GM21529 (cell line): ENCODE results near the gene UBE2J1.

Experiments
- ATAC-seq: cut with Tn5 transposase; IDR thresholded peaks from one replicate; pipeline ENCODE4 v1.9.1; 2021; ENCODE audit not compliant: unreplicated experiment

Gene UBE2J1

GRCh38 chr6:89368107-89368506 is 15.6 kb upstream of the UBE2J1 start:
- no peak for ATAC-seq

GRCh38 chr6:89364586-89364985 is 12.1 kb upstream of the UBE2J1 start:
- ATAC-seq: no peak

GRCh38 chr6:89361171-89361570 is 8.6 kb upstream of the UBE2J1 start:
- ATAC-seq: no peak

- ATAC-seq: peak; percentile 45
Observed at GRCh38 chr6:89360415-89360999, 8.0 kb upstream of the UBE2J1 start.

- no peak for ATAC-seq
Observed at GRCh38 chr6:89359561-89359960, 7.0 kb upstream of the UBE2J1 start.

GRCh38 chr6:89357390-89357789 is 4.9 kb upstream of the UBE2J1 start:
- peak; percentile 62 for ATAC-seq

- no peak for ATAC-seq
Observed at GRCh38 chr6:89356642-89357170, 4.2 kb upstream of the UBE2J1 start.

- no peak for ATAC-seq
Observed at GRCh38 chr6:89355511-89356194, 3.1 kb upstream of the UBE2J1 start.

- ATAC-seq: no peak
Observed at GRCh38 chr6:89353702-89354392, 1.3 kb upstream of the UBE2J1 start.

- no peak for ATAC-seq
Observed at GRCh38 chr6:89353118-89353556, 615 bp upstream of the UBE2J1 start.

GRCh38 chr6:89351671-89352277 is 748 bp downstream of the UBE2J1 start:
- ATAC-seq: no peak

- ATAC-seq: peak; percentile 36
Observed at GRCh38 chr6:89350281-89350966, 2.1 kb downstream of the UBE2J1 start.

- no peak for ATAC-seq
Observed at GRCh38 chr6:89348372-89348771, 4.2 kb downstream of the UBE2J1 start.

- ATAC-seq: no peak
Observed at GRCh38 chr6:89347825-89348224, 4.7 kb downstream of the UBE2J1 start.

- no peak for ATAC-seq
Observed at GRCh38 chr6:89346433-89346832, 6.1 kb downstream of the UBE2J1 start.

- no peak for ATAC-seq
Observed at GRCh38 chr6:89339565-89339964, 13.0 kb downstream of the UBE2J1 start.

GRCh38 chr6:89335164-89335563 is 17.4 kb downstream of the UBE2J1 start:
- no peak for ATAC-seq

- no peak for ATAC-seq
Observed at GRCh38 chr6:89330910-89331309, 21.6 kb downstream of the UBE2J1 start.

- ATAC-seq: no peak
Observed at GRCh38 chr6:89328976-89329375, 23.5 kb downstream of the UBE2J1 start.

GRCh38 chr6:89324304-89324703 is 28.2 kb downstream of the UBE2J1 start:
- no peak for ATAC-seq

GRCh38 chr6:89323511-89323971 is 29.0 kb downstream of the UBE2J1 start:
- ATAC-seq: no peak
